ENCODE results near the gene DAPK2.
"Not testable (repeated sequence)": the region's sequence is repeated elsewhere in the genome, so short reads cannot be mapped to it uniquely, and the experiment has no call there.

The DAPK2 gene

DNA sequence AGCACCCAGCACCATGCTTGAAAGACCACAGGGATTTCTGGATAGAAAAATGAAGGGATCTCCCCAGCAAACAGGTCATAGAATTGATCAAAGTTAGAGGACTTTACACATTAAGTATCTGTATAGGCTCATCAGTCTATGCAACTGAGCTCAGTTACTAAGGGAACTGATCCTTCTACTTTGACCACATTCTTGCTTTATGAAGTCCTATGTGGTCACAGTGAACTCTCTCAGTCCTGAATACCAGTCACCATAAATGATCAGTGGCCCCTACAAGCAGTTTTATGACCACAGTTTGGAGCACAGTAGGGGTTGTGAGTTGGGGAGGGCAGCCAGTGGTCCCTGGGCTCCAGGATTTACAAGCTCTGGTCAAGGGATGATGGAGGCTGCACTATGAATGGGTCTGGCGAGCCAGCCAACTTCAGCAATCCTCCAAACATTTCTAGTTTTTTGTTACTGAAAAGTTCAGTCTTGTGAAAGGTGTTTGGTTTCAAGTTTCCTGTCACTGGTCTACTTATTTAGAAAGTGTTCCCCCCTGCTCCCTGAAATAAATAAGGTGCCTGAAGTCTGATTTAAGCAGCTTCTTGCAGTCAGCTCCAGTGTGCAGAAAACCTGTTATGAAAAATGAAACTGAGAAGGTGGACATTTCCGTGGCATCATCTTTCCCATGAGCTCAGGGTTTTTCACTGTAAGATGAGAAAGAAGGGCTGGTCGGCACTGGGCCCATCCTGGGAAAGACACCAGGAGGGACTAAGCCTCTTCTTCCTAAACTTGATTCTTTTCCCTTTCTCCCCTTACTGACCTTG is 75.5 kb downstream of the DAPK2 start:
- no peak for DNase-seq

DNA sequence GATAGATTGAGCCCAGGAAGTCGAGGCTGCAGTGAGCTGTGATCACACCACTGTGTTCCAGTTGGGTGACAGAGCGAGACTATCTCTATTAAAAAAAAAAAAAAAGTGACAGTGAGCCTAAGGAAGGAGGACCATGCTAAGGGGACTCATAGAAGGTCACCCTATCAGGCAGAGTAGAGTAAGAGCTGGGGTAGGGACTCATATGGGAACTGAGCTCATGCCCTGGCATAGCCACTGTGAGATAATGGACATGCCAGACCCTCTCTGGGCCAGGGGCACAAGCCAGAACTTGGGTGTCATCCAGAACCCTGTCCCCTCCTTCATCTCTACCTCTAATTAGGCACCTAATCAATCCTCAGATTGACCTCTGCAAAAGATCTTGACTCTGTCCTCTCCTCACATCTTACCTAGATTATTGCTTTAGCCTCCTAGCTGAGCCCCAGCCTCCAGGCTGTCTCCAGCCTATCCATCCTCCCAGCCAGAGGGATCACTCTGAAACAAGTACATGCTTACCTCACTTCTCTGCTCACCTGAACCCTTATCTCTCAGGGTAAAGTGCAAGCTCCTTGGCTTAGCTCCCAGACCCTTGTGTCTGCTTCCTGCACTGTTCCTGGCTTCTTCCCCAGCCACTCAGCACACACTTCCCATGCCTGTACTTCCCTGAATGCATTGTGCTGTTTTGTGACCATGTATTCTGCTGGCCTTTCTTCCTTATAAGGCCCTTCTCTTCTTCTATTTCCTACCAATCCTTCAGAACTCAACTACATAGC is 76.4 kb downstream of the DAPK2 start:
- DNase-seq = no peak

DNA sequence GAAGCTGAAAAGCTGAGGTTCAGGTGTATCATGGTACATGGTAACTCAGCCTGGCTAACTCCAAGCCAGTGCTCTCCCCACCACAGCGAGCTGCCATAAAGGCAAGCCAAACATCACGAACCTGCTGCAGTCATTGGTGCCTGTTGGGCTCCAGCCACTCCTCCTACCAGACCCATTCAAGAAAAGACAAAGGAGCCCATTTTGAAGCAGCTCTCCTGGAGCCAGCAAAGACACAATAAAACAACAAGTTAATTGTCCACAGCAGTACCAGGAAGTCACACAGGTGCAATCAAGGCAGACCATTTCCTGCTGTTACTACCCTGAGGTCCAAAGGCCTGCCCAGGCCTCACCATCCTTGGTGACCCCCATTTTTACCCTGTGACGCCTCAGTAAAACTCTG is 77.6 kb downstream of the DAPK2 start:
- no peak for DNase-seq

DNA sequence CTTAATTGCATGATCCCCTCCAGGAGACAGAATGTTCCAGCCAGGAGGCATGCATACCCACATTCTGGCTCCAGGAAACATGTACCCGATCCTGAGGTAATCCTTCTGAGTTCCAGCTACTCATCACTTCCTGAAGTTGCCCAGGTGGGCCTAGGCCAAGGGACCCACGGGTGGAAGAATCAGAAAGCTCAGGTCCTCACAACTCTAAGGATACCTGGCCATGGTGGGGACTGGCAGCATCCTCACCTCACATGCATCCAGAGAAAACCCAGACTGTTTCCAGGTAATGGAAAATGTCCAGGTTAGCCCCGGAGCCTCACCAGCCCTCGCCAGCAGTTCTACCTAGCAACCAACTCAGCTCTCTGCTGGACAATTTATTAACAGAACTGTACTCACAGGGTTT is 78.2 kb downstream of the DAPK2 start:
- DNase-seq = no peak

DNA sequence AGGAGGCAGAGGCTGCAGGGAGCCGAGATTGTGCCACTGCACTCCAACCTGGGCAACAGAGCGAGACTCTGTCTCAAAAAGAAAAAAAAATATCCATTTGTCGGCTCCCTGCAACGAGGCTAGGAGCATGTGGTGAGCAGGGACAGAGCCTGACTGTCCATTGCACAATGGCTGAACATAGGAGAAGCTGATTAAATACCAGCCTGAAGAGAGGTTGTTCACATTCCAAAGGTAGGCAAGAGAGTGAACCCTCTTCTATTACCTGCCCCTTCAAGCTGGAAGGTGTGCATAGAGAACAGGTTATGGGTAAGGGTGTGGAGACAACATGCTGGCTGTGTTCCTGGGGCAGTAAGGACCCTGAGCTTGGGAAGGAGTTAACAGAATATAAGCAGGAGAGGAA is 78.7 kb downstream of the DAPK2 start:
- DNase-seq = no peak

DNA sequence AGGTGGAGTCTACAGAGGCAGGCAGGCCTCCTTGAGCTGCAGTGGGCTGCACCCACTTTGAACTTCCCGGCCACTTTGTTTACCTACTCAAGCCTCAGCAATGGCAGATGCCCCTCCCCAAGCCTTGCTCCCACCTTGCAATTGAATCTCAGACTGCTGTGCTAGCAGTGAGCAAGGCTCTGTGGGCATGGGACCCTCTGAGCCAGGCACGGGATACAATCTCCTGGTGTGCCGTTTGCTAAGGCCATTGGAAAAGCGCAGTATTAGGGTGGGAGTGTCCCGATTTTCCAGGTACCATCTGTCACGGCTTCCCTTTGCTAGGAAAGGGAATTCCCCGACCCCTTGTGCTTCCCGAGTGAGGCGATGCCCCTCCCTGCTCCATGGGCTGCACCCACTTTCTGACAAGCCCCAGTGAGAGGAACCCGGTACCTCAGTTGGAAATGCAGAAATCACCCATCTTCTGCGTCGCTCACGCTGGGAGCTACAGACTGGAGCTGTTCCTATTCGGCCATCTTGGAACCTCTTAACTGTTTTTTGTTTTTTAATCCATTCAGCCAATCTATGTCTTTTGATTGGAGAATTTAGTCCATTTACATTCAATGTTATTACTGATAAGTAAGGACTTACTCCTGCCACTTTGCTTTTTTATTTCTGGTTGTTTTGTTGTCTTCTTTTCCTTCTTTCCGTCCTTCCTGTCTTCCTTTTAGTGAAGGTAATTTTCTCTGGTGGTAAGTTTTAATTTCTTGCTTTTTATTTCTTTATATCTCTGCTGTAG is 83.2 kb downstream of the DAPK2 start:
- DNase-seq = not testable (repeated sequence)

DNA sequence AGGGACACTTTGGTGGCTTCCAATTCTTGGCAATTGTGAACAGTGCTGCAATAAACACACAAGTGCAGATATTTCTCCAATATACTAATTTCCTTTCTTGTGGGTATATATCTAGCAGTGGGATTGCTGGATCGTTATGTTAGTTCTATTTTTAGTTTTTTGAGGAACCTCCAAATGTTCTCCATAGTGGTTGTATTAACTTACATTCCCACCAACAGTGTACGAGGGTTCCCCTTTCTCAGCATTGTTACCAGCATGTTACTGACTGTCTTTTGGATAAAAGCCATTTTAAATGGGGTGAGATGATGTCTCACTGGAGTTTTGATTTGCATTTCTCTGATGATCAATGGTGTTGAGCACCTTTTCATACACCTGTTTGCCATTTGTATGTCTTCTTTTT is 92.8 kb downstream of the DAPK2 start:
- no peak for DNase-seq

DNA sequence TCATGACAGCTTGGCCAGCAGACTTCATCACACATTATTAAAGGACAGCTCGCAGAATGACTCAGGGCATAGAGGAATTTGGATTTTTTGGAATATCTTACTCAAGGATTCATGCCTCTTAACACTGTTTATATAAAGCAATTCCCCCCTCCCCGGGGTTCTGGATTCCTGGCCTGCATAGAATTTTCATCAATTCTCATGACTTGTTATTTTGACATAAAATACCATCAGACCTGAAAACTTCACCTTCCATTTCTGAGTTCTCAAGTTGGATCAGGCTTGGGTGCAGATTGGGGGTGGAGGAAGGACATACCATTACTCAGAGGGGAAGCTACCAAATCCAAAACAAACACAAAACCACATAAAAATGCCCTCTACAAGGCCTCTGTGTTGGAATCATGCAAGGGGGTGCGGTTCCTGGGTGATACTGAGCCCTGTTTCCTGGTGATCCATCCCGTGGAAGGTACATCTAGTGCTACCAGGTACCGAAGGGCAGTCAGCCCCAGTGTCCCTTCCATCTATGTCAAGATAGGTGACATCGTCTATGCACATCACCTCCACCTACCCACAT is 95.3 kb downstream of the DAPK2 start:
- DNase-seq = no peak

DNA sequence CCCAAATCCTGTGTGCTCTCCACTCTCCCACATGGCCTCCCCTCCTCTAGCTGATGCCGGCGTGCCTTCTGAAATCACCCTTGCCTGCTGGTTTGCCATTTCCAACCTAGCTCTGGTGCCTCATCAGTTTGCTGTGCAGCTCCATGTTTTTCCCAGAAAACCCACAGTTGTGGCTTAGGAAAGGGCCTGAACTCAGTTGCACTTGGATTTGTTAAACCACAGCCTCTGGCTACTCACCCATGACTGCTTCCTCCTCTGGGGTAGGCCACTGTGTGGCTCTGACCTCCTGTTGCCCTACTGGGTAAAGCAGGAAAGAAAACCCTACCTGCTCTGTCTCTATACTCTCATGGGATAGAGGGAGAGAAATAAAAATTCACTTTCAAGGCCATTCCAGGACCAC is 97.3 kb downstream of the DAPK2 start:
- DNase-seq = no peak

DNA sequence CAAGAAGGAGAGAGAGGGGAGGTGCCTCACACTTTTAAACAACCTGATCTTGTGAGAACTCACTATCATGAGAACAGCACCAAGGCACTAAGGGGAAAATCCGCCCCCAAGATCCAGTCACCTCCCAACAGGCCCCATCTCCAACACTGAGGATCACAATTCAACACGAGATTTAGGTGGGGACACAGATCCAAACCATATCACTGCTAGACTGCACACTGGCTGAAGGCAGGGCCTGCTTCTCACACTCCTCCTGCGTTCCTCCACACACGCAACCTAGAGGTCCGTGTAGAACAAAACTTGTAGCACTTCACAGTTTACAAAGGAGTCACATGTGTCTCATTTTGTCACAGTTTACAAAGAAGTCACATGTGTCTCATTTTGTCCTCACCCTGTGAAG is 97.8 kb downstream of the DAPK2 start:
- DNase-seq = no peak

DNA sequence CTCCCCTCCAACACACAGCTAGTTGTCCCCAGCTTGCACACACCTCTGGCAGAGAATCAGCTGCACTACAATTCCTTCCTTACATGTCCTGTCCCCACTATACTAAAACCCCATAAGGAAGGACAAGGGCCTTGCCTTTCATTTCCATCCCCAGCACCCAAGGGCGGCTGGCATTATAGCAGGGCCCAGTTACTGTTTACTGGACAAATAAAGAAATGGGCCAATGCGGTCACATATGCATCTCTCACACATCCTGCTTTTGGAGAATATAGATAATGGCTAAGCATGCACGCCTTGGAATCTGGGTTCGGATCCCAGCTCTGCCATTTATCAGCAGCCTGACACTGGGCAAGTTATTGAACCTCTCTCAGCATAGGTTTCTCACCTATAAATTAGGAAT is 99.1 kb downstream of the DAPK2 start:
- DNase-seq = no peak

DNA sequence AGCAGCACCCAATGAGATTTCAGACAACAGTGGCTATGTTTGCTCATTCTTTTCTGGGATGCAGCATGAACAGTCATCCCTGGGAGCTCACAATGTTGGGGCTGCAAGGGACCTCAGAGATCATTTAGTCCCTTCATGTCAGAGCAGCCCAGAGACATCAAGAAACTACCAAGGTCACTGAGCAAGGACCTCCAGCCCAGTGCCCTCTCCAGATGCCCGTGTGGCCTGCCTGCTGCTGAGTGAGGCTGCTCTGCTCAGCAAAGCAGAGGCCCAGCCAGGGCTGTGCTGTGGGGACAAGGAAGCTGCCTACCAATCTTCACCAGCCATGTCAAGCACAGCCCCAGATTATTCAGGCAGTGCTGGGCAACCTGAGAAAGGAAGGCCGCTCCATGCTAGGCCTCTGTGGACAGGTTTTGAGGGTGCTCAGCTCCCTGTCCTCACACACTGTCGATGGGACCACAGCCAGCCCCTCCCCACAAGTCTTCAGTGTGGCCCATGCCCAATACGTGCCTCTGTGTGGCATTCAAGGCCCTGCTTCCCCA is 99.7 kb downstream of the DAPK2 start:
- DNase-seq = no peak

DNA sequence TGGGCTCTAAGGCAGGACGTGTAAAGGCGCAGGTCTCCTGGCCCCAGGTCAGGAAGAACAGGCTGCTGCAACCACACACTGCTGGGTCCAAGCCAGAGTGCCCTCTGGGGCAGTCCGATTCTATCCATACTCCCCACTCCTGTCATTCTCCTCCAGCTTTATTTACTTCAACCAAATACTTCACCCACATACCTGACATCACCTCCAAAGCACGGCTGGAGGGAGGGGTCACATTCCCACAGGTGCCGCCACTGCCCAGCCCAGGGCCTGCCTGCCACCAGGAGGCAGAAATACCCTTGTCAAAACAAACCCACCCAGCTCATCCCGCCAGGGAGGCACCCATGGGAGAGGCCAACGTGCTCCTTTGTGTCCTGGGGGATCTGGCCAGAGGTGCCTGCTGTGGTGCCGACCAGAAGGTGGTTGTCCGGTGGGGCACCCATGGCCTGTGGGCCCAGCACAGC is 100.4 kb downstream of the DAPK2 start:
- DNase-seq = no peak

DNA sequence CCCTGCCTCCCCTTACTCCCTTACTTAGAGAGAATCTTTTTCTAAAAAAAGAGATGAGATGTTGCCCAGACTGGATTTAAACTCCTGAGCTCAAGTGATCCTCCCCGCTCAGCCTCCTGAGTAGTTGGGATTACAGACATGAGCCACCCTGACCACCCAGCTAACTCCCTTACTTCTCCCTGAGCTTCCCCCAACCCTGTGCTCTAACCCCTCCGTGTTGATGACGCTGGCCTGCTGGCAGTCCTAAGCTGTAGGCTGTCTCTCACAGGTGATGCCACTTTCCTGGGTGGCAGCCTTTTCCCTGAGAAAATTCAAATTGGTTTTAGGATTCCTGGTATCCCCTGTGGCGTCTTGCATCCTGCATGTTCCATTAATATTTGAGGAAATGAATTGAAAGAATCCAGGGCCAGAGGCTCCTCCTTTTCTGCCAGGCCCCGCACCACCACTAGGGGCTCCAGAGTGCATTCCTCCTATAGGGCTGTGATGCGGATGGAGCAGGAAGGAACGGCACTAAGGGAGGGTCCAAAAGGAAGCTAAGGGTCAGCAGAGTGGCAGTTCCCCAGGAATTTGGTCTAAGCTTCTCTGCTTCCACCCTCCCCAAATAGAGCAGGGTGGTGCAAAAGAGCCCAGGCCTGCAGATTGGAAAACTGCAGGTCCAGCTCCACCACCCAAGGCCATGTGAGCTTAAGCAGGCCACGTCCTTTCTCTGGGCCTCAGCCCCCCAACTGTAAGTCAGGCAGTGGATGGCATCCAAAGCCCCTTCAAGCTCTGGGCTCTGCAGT is 101.1 kb downstream of the DAPK2 start:
- no peak for DNase-seq

DNA sequence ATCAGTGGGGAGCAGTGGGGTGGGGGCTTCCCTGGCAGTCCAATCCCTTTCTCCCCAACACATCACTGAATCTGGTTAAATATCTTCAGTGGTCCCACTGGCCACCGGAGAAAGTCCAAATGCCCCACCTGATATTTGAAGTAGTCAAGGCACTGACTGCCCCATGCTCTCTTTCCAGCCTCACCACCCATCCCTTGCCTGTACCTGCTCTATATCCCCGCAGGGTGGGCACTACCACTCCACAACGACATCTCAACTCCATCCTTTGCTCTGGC is 101.7 kb downstream of the DAPK2 start:
- DNase-seq = no peak

DNA sequence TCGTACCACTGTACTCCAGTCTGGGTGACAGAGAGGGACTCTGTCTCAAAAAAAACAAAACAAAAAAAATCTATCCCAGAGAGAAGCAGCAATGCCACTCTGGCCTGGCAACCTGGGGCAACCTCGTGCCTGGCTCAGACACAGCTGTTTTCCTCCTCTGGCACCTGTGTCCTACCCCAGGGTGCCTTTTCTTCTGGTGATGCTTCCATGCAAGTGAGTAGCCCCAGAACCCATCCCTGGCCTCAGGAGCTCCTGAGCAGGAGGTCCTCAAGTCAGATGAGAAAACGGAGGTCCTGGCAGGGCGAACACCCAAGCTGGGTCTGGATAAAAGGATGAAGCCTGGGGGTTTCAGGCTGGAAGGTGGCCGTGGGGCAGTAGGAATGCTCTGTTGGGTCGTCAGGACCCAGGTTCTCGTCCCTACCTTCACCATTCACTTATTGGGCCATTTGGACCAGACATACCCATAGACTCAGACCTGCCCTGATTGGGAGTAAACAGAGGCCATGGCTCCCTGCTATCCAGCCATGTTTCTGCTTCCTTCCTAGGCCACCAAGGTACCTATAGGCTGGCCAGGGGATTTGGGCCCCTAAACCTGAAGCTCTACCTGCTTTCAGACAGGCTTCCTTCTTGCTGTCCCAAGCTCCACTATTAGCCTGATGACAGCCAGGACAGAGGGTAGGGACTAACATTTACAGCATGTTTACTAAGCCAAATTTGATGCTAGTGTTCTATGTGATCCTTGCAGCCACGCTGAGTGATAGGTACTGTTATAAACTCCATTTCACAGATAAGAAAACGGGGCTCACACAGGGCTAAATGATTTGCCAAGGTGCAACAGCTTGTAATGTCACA is 102.2 kb downstream of the DAPK2 start:
- no peak for DNase-seq

DNA sequence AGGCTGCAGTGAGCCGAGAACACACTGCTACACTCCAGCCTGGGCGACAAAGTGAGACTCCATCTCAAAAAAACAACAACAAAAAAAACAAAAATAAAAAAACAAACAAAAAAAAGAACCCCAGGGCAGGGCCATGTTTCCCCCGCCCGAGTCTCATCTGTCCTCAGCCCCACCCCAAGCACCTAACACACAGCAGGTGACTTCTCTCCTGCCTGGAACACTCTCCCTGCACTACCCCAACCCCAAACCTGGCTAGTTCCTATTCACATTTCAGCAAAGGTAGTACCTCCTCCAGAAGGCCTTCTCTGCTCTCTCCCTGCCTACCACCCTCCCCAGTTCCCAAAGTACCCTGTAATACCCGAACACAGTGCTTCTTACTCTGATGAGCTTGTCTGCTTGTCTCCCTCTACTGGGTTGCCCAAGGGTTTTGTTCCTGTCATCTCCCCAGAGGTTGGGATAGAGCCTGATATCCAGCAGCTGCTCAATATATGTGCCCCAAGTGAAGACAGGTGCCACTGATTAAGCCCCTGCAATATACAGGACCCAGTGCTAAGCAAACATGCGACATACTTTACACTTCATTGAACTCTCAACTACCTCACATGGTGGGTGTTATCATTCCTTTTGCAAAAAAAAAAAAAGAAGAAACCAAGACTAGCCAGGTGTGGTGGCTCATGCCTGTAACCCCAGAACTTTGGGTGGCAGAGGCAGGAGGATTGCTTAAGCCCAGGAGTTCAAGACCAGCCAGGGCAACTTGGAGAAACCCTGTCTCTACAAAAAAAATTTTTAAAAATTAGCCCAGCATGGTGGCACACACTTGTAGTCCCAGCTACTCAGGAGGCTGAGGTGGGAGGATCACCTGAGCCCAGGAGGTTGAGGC is 103.6 kb downstream of the DAPK2 start:
- DNase-seq = no peak

DNA sequence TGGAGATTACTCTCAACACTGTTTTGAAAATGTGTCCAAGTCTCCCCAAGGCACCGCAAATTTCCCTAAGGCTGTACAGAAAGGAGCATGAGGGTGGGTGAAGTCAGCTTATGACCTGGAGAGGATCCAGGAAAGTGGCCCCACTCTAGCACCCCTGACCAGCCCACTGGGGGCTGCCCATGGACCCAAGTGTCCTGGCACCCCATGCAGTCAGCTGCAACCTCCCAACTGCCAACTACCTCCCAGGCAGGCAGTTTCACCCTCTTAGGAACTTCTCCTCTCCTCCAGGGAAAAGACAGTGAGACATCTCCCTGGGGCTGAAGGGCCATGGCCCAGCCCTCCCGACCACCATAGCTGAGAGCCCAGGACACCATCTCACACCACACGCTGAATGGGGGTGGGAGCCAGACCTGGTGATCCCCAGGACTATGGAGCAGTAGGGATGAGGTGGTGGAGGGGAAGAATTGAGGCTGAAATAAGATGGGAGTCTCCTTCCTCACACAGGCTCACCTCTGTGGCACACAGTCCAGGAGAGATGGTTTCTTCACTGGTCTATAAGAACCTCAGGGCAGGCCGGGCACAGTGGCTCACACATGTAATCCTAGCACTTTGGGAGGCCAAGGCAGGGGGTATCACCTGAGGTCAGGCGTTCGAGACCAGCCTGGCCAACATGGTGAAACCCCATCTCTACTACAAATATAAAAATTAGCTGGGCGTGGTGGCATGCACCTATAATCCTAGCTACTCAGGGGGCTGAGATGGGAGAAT is 104.4 kb downstream of the DAPK2 start:
- no peak for DNase-seq

DNA sequence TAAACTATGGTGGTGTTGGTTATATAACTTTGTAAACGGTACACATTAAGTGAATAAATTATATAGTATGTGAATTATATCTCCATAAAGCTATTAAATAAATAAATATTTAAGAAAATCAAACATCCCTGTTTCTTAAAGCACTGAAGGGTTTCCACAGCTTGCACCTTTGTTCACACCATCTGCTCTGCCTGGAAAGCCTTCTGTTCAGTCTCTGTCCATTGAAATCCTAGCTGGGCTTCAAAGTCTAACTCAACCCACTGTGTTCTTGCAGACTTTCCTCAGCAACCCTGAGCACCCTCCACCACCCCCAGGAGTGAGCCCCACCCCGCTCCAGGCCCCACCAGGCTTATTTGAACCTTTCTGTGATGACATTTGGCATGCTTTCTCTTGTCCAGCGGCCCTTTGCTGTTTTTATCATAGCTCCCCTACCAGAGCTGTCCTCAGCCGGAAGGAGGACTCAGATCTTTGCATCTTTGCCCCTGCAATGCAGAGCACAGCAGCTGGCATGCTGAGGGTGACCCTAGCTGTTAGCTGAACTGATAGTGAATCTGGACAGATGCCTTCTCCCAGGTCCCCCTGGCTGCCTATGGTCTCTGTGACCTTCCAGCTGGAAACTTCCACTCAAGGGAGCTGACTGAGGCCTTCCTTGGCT is 105.2 kb downstream of the DAPK2 start:
- no peak for DNase-seq

Measured in NCI-H2107 (cell line).